Measurements from ENCODE around the gene RASGRP2.

DNA sequence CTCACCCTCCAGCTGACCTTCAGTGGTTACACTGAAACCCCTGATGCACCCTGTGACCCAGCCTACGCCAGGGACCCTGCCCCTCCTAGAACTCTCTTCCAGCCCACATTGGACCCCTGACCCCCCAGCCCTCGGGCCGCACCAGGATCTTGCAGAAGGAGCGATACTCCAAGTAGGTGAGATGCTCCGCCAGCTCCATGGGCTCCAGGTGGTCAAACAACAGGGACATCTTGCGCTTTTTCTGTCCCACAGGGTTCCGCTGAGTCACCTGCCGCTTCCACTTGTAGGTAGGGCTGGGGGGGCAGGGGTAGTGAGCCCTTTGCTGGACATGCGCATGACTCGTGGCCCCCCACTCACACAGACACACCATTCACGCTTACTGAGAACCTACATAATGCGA is 4.1 kb downstream of the RASGRP2 start:
- TF ChIP-seq EZH2phosphoT487 (IDR thresholded peaks at IDR 0.05; ENCODE audit: unreplicated experiment) (no peak), ZNF331 (CRISPR knock-in tag; IDR thresholded peaks at IDR 0.05; ENCODE audit: low read depth) (no peak)

Data from GM23338 (cell line).